HCT116 (cell line): Measurements from ENCODE around the gene SLC5A1. TPM values are rescaled to one million over a fixed set of nuclear protein-coding genes. Genes with fewer than 3 reads are reported as not detected.
"Not testable (repeated sequence)": the region's sequence is repeated elsewhere in the genome, so short reads cannot be mapped to it uniquely, and the experiment has no call there.

ENCODE experiments used
- ATAC-seq: fragments of 200-7000 bp; cut with Tn5 transposase; 2 replicates; pipeline ENCODE4 v1.9.1; 2020; ENCODE audit warnings: mild to moderate bottlenecking, moderate library complexity
- BruUV-seq: library from RNA; stranded (reverse); fragments of 400-500 nt; replicated peaks from 2 replicates; lab custom pipeline; 2021; lab: Mats Ljungman, UMichigan
- CTCF ChIA-PET: fragments of 300-600 bp; sonication (Branson Sonifier 250); formaldehyde crosslinking; loops from one replicate; lab custom pipeline; 2021; ENCODE audit warnings: antibody characterized with exemption; lab: Charles Lee
- POLR2A ChIA-PET: fragments of 300-600, 350-600 bp; sonication (Branson Sonifier 250); formaldehyde crosslinking; loops from one replicate; lab custom pipeline; 2021; ENCODE audit warnings: antibody characterized with exemption; lab: Charles Lee
- RAD21 ChIA-PET, 2 experiments: fragments of 300-600 bp; sonication (Branson Sonifier 250); formaldehyde crosslinking; loops; one replicate each; lab custom pipeline; 2023; ENCODE audit warnings: low total read pairs in 2 of 2; ENCODE audit not compliant: uncharacterized antibody in 2 of 2, unreplicated experiment in 2 of 2, low non-redundant PET in 1 of 2; lab: Charles Lee
- DNase-seq: peaks from one replicate; pipeline ENCODE4 v3.0.0-alpha.2; 2010; ENCODE audit warnings: low read depth, low spot score
- H2AFZ ChIP-seq: fragments of 200-600 bp; shearing (Covaris generic), sonication (generic); 2 replicates; pipeline ENCODE4 v1.6.1; 2017; ENCODE audit warnings: low read depth, mixed run types, mixed read lengths, antibody characterized with exemption, low read length; ENCODE audit not compliant: poor library complexity, severe bottlenecking
- H3K27ac ChIP-seq: 2 replicates; pipeline ENCODE4 v1.5.1; 2012; ENCODE audit warnings: low read depth, low read length
- H3K27me3 ChIP-seq: fragments of 200-600 bp; sonication (generic); 2 replicates; pipeline ENCODE4 v1.6.1; 2016; ENCODE audit warnings: mixed run types, low read length, mixed read lengths; ENCODE audit not compliant: insufficient read depth
- H3K36me3 ChIP-seq, 2 experiments: fragments of 200-500 bp in 1 of 2; fragments of 200-600 bp in 1 of 2; sonication (Bioruptor generic) in 1 of 2; sonication (generic) in 1 of 2; 2 replicates each; pipeline versions ENCODE4 v1.5.1 to v1.6.1; 2014 to 2016; ENCODE audit warnings: low read length in 2 of 2, inconsistent platforms in 1 of 2, mixed read lengths in 1 of 2, mixed run types in 1 of 2; ENCODE audit not compliant: insufficient read depth in 2 of 2, control insufficient read depth in 1 of 2
- H3K4me1 ChIP-seq, 2 experiments: fragments of 200-600 bp in 1 of 2; sonication (generic) in 1 of 2; 2 replicates each; pipeline versions ENCODE4 v1.5.1 to v1.6.1; 2012 to 2017; ENCODE audit warnings: low read length in 2 of 2, inconsistent platforms in 1 of 2, mild to moderate bottlenecking in 1 of 2, mixed read lengths in 1 of 2, mixed run types in 1 of 2, moderate library complexity in 1 of 2; ENCODE audit not compliant: insufficient read depth in 2 of 2, control insufficient read depth in 1 of 2
- H3K4me2 ChIP-seq: fragments of 200-600 bp; sonication (generic); 2 replicates; pipeline ENCODE4 v1.6.1; 2017; ENCODE audit warnings: mixed run types, low read length, mixed read lengths
- H3K4me3 ChIP-seq, 2 experiments: fragments of 200-600 bp in 1 of 2; sonication (generic) in 1 of 2; replicated peaks in 1 of 2; 2 replicates each; pipeline ENCODE4 v1.5.1; 2011 to 2016; ENCODE audit warnings: low read length in 2 of 2, control low read depth in 1 of 2, low read depth in 1 of 2, mild to moderate bottlenecking in 1 of 2, mixed read lengths in 1 of 2, mixed run types in 1 of 2
- H3K79me2 ChIP-seq: fragments of 200-600 bp; sonication (generic); 2 replicates; pipeline ENCODE4 v1.6.1; 2017; ENCODE audit warnings: mild to moderate bottlenecking, mixed run types, low read length, moderate library complexity, mixed read lengths; ENCODE audit not compliant: insufficient read depth
- H3K9ac ChIP-seq: fragments of 200-600 bp; sonication (generic); 2 replicates; pipeline ENCODE4 v1.6.1; 2016; ENCODE audit warnings: low read length, mixed read lengths
- H3K9me2 ChIP-seq: fragments of 200-600 bp; sonication (generic), shearing (Covaris generic); 2 replicates; pipeline ENCODE4 v1.6.1; 2017; ENCODE audit warnings: mixed run types, mild to moderate bottlenecking, moderate library complexity; ENCODE audit not compliant: insufficient read depth
- H3K9me3 ChIP-seq, 2 experiments: fragments of 200-500 bp in 1 of 2; fragments of 200-600 bp in 1 of 2; sonication (Bioruptor generic) in 1 of 2; sonication (generic) in 1 of 2; 2 replicates each; pipeline ENCODE4 v1.6.1; 2014 to 2017; ENCODE audit warnings: low read length in 2 of 2, mixed read lengths in 2 of 2, inconsistent platforms in 1 of 2, low read depth in 1 of 2, mild to moderate bottlenecking in 1 of 2, mixed run types in 1 of 2, moderate library complexity in 1 of 2; ENCODE audit not compliant: control insufficient read depth in 1 of 2, insufficient read depth in 1 of 2
- H4K20me1 ChIP-seq: fragments of 200-600 bp; sonication (generic), shearing (Covaris generic); 2 replicates; pipeline ENCODE4 v1.6.1; 2017; ENCODE audit warnings: mixed run types, mild to moderate bottlenecking, moderate library complexity; ENCODE audit not compliant: insufficient read depth
- intact Hi-C: fragments of 100-400 bp; cut with micrococcal nuclease; formaldehyde crosslinking; loops from 2 replicates; pipeline ENCODE4 v1.10.0; 2022
- total RNA-seq: library from RNA; stranded (reverse); gene quantifications from one replicate; pipeline ENCODE4 v1.2.1, GENCODE V29; 2021; ENCODE audit not compliant: unreplicated experiment

SLC5A1 gene
- total RNA-seq, 1 experiment from 2014 or later = 0.32 TPM

DNA sequence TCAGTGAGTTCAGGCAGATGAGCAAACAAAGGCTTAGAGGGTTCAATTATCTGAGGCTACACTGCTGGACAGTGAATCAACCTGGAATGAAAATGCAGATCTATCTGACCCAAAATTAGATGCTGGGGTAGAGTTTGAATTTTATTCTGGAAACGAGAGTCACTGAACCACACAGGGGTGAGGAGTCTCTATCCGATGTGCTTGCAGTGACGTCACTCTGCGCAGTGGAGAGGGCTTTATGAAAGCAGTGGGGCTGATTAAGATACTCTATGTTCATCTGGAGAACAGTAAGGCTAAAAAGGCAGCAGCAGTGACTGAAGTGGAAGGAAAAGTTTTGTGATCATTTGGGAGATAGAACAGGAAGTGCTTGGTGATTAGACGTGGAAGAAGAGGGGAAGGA is 117.3 kb downstream of the SLC5A1 start:
- H3K79me2 ChIP-seq, POLR2A ChIA-PET, H3K4me2 ChIP-seq, intact Hi-C loops, H3K9ac ChIP-seq, H3K4me1 ChIP-seq, ATAC-seq, H3K27ac ChIP-seq, BruUV-seq, RAD21 ChIA-PET, DNase-seq, H2AFZ ChIP-seq, H3K27me3 ChIP-seq, H3K9me3 ChIP-seq, H3K4me3 ChIP-seq, CTCF ChIA-PET, H3K36me3 ChIP-seq, H3K9me2 ChIP-seq, H4K20me1 ChIP-seq: not testable (repeated sequence)

Other genes with a start within 250 kb of the SLC5A1 start
- 140 TPM for gene YWHAH, start 98.7 kb upstream of the SLC5A1 start, total RNA-seq
- gene C22orf42, start 116.0 kb downstream of the SLC5A1 start, total RNA-seq = not detected
- gene RFPL2, start 161.8 kb downstream of the SLC5A1 start, total RNA-seq = 0.61 TPM
- gene SLC5A4, start 212.1 kb downstream of the SLC5A1 start, total RNA-seq = 0.22 TPM